HepG2 (cell line): ENCODE measurements around the gene NTM. TPM values are rescaled to one million over a fixed set of nuclear protein-coding genes. Genes with fewer than 3 reads are reported as not detected.

ENCODE experiments used
- ATAC-seq: fragments of 200-7000 bp; cut with Tn5 transposase; 3 replicates; pipeline ENCODE4 v1.9.1; 2020; ENCODE audit warnings: mild to moderate bottlenecking, moderate library complexity
- BruUV-seq: library from RNA; stranded (reverse); fragments of 400-500 nt; replicated peaks from 2 replicates; lab custom pipeline; 2021; lab: Mats Ljungman, UMichigan
- CTCF ChIA-PET: fragments of 300-600 bp; formaldehyde crosslinking; extraction: SDS; loops from one replicate; lab custom pipeline; 2021; ENCODE audit warnings: low total read pairs, inconsistent platforms, low intra/inter-chr PET ratio; lab: Yijun Ruan, JAX
- POLR2A ChIA-PET: fragments of 350-600 bp; sonication (Branson Sonifier 250); formaldehyde crosslinking; loops from one replicate; lab custom pipeline; 2020; ENCODE audit warnings: antibody characterized with exemption, inconsistent platforms; lab: Yijun Ruan, JAX
- DNase-seq: peaks from one replicate; pipeline ENCODE4 v3.0.0-alpha.2; 2015; ENCODE audit warnings: low spot score
- FAIRE-seq: peaks from 3 replicates; lab custom pipeline; 2011; peaks lifted over from hg19 to GRCh38; lab: Jason Lieb, UNC
- H2AFZ ChIP-seq: one replicate; pipeline ENCODE4 v1.6.1; 2011; ENCODE audit warnings: low read length, inconsistent platforms
- H3K27ac ChIP-seq: fragments of 300-600 bp; 3 replicates; pipeline ENCODE4 v1.8.0; 2011; ENCODE audit warnings: mixed run types, mild to moderate bottlenecking, mixed read lengths, low read length, inconsistent platforms; ENCODE audit not compliant: insufficient read depth; ENCODE audit errors: extremely low read length
- H3K27me3 ChIP-seq, 2 experiments: fragments of 200-600 bp in 1 of 2; 2 replicates in 1 of 2; 3 replicates in 1 of 2; pipeline versions ENCODE4 v1.6.0 to v1.8.0; 2011; ENCODE audit warnings: low read length in 2 of 2, mild to moderate bottlenecking in 2 of 2, moderate library complexity in 2 of 2, inconsistent platforms in 1 of 2; ENCODE audit not compliant: insufficient read depth in 2 of 2, control insufficient read depth in 1 of 2
- H3K36me3 ChIP-seq, 2 experiments: fragments of 200-600 bp in 1 of 2; replicated peaks in 1 of 2; 2 replicates in 1 of 2; 3 replicates in 1 of 2; pipeline versions ENCODE4 v1.5.1 to v1.8.0; 2011; ENCODE audit warnings: low read length in 2 of 2, inconsistent platforms in 1 of 2; ENCODE audit not compliant: insufficient read depth in 2 of 2, control insufficient read depth in 1 of 2
- H3K4me1 ChIP-seq: 2 replicates; pipeline ENCODE4 v1.5.1; 2012; ENCODE audit warnings: low read length, inconsistent platforms; ENCODE audit not compliant: insufficient read depth
- H3K4me2 ChIP-seq: 2 replicates; pipeline ENCODE4 v1.6.0; 2011; ENCODE audit warnings: low read depth, low read length, inconsistent platforms
- H3K4me3 ChIP-seq, 3 experiments: fragments of 200-600 bp in 1 of 3; sonication (generic), shearing (Covaris generic) in 1 of 3; replicated peaks in 1 of 3; 2 replicates each; pipeline ENCODE4 v1.5.1; 2011 to 2016; ENCODE audit warnings: low read length in 3 of 3, inconsistent platforms in 2 of 3, low read depth in 2 of 3, mild to moderate bottlenecking in 2 of 3, control low read depth in 1 of 3, mixed read lengths in 1 of 3; ENCODE audit not compliant: insufficient read depth in 1 of 3
- H3K79me2 ChIP-seq: one replicate; pipeline ENCODE4 v1.6.1; 2011; ENCODE audit warnings: low read length, inconsistent platforms; ENCODE audit not compliant: insufficient read depth
- H3K9ac ChIP-seq: 2 replicates; pipeline ENCODE4 v1.6.0; 2011; ENCODE audit warnings: mild to moderate bottlenecking, low read depth, low read length, inconsistent platforms; ENCODE audit not compliant: insufficient read depth
- H3K9me3 ChIP-seq: 2 replicates; pipeline ENCODE4 v1.5.1; 2012; ENCODE audit warnings: mild to moderate bottlenecking, low read length
- H4K20me1 ChIP-seq: 2 replicates; pipeline ENCODE4 v1.6.0; 2011; ENCODE audit warnings: inconsistent platforms, mild to moderate bottlenecking, low read length, moderate library complexity; ENCODE audit not compliant: insufficient read depth
- AGO2 ChIP-seq: fragments of 200-400 bp; formaldehyde crosslinking; optimal IDR thresholded peaks from 2 replicates; pipeline ENCODE3; 2017; ENCODE audit warnings: mild to moderate bottlenecking, low read depth, low read length, moderate library complexity
- IRF2 ChIP-seq: IDR thresholded peaks from 2 replicates; pipeline ENCODE4 v1.6.1; 2018; ENCODE audit warnings: missing genetic modification reagents, missing compliant biosample characterization
- MIER2 ChIP-seq: IDR thresholded peaks from 2 replicates; pipeline ENCODE4 v1.6.1; 2016; ENCODE audit warnings: missing biosample characterization, missing genetic modification reagents
- NAIF1 ChIP-seq: sonication (generic); formaldehyde crosslinking; IDR thresholded peaks from 2 replicates; pipeline ENCODE4 v1.5.0; 2020; ENCODE audit warnings: mild to moderate bottlenecking, missing genetic modification reagents, borderline replicate concordance
- SPEN ChIP-seq: sonication (generic); formaldehyde crosslinking; IDR thresholded peaks from 2 replicates; pipeline ENCODE4 v1.5.1; 2020; ENCODE audit warnings: low read depth, mild to moderate bottlenecking, missing genetic modification reagents
- ZNF225 ChIP-seq: sonication (generic); formaldehyde crosslinking; IDR thresholded peaks from 2 replicates; pipeline ENCODE4 v1.4.0; 2020; ENCODE audit warnings: mild to moderate bottlenecking, missing genetic modification reagents
- ZNF253 ChIP-seq: sonication (generic); formaldehyde crosslinking; IDR thresholded peaks from 2 replicates; pipeline ENCODE4 v1.8.0; 2022; ENCODE audit warnings: mild to moderate bottlenecking, missing genetic modification reagents, borderline replicate concordance
- ZNF30 ChIP-seq: sonication (generic); formaldehyde crosslinking; IDR thresholded peaks from 2 replicates; pipeline ENCODE4 v1.5.0; 2020; ENCODE audit warnings: mild to moderate bottlenecking, missing genetic modification reagents
- ZNF552 ChIP-seq: sonication (generic); formaldehyde crosslinking; IDR thresholded peaks from 2 replicates; pipeline ENCODE4 v1.9.0; 2022; ENCODE audit warnings: missing genetic modification reagents, mild to moderate bottlenecking, borderline replicate concordance
- ZNF782 ChIP-seq: sonication (generic); formaldehyde crosslinking; IDR thresholded peaks from 2 replicates; pipeline ENCODE4 v1.4.0; 2020; ENCODE audit warnings: missing genetic modification reagents, mild to moderate bottlenecking, borderline replicate concordance
- WGBS: methylation state at CpG from one replicate; pipeline ENCODE4 v1.1.6; 2017; ENCODE audit warnings: low lambda C conversion rate; 5-methylcytosine and 5-hydroxymethylcytosine counted together
- in situ Hi-C: cut with HindIII; loops from 2 replicates; pipeline ENCODE4 v1.10.0; 2017; ENCODE audit warnings: low pct_unique_long_range_greater_than_20kb; ENCODE audit not compliant: extremely low pct_ligation_motif_present
- intact Hi-C: fragments of 100-400 bp; cut with micrococcal nuclease; formaldehyde crosslinking; loops from one replicate; pipeline ENCODE4 v1.10.0; 2022; ENCODE audit not compliant: unreplicated experiment
- polyA plus RNA-seq, 8 experiments: library from polyadenylated mRNA; depleted of rRNA in 3 of 8; stranded (reverse) in 7 of 8; unstranded in 1 of 8; fragments of >200 nt; fragmentation: Illumina TruSeq in 4 of 8; extraction: Trizol in 4 of 8; gene quantifications; 2 replicates each; pipeline versions ENCODE4 v1.2.1 to v1.2.3, GENCODE V29; 2011 to 2016; ENCODE audit warnings: low read depth in 4 of 8, missing spikeins in 1 of 8, mixed read lengths in 1 of 8; ENCODE audit not compliant: insufficient read depth in 1 of 8
- total RNA-seq, 5 experiments: library from RNA; depleted of rRNA; stranded (reverse); fragments of >200 nt; fragmentation: Illumina TruSeq; extraction: Trizol; gene quantifications; 2 replicates each; pipeline ENCODE4 v1.2.3, GENCODE V29; 2016; ENCODE audit warnings: low read depth in 1 of 5
- TF ChIP-seq, protein P1 (sequence below): IDR thresholded peaks from 2 replicates; pipeline ENCODE4 v1.6.1; 2016; ENCODE audit warnings: low read depth, borderline replicate concordance
- TF ChIP-seq, protein P2 (sequence below): sonication (generic); IDR thresholded peaks from 2 replicates; pipeline ENCODE4 v1.6.1; 2016; ENCODE audit warnings: low read depth, borderline replicate concordance
- TF ChIP-seq, protein P3 (sequence below): IDR thresholded peaks from 2 replicates; pipeline ENCODE4 v1.6.1; 2016; ENCODE audit warnings: missing compliant biosample characterization, missing genetic modification reagents, borderline replicate concordance
- TF ChIP-seq, protein P4 (sequence below): sonication (generic); formaldehyde crosslinking; IDR thresholded peaks from 2 replicates; pipeline ENCODE4 v1.4.0; 2020; ENCODE audit warnings: missing genetic modification reagents, borderline replicate concordance
- TF ChIP-seq, protein P5 (sequence below): sonication (generic); formaldehyde crosslinking; IDR thresholded peaks from 2 replicates; pipeline ENCODE4 v1.5.0; 2020; ENCODE audit warnings: missing genetic modification reagents
- TF ChIP-seq, protein P6 (sequence below): sonication (generic); formaldehyde crosslinking; IDR thresholded peaks from 2 replicates; pipeline ENCODE4 v1.4.0; 2020; ENCODE audit warnings: mild to moderate bottlenecking, low read depth, missing genetic modification reagents
- TF ChIP-seq, protein P7 (sequence below): sonication (generic); formaldehyde crosslinking; IDR thresholded peaks from 2 replicates; pipeline ENCODE4 v1.5.0; 2020; ENCODE audit warnings: missing genetic modification reagents

Gene NTM
- total and polyA plus RNA-seq, 2 of the 13 experiments (the other 11 are each of a cell fraction or from before 2014, with no cell fraction given) = not detected

DNA sequence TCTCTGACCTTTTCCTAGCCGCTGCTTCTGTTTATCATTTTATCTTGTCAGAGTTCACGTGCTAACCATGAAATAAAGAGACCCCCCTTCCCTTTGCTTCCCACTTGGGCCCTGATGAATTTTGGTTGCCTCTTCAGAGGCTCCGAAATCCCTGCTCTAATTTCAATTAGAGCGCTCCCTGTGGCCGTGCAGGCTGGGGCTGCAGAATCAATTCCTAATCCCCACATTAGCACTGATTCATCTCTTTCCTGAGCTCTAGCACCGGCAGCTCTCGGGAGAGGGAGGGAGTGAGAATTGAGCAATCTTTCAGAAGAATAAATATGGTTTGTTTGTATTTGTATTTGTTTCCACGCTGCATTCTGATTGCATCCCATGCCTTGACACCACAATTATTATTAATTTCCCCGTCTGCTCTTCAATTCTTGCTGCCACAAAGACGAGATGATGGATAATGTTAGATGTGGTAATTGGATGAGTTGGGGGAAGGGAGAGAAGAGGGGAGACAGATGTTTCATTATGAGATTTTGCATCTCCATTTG is 76.9 kb downstream of the NTM start:
- WGBS = 2% methylated on average over 10 of the region's 10 CpGs
- Histone ChIP-seq H3K9me3 (no peaks in the 10 kb centered on the region), H3K27me3 (no peaks in the 10 kb centered on the region), H3K4me3 (no peak overlapping the region), H3K4me1 (no peaks in the 10 kb centered on the region), H3K4me2 (no peak overlapping the region), H3K79me2 (no peaks in the 10 kb centered on the region), H2AFZ (no peak overlapping the region), H3K36me3 (no peaks in the 10 kb centered on the region), H3K9ac (no peak overlapping the region), H3K27ac (no peak overlapping the region), H4K20me1 (no peaks in the 10 kb centered on the region)
- no TSS peak for BruUV-seq
- intact Hi-C loops = no loop called here
- FAIRE-seq (no peak), DNase-seq (no peak), ATAC-seq (no peak)
- ChIA-PET POLR2A (no interaction called here), CTCF (no interaction called here)
- in situ Hi-C loops = no loop called here
- TF ChIP-seq, protein P1, sequence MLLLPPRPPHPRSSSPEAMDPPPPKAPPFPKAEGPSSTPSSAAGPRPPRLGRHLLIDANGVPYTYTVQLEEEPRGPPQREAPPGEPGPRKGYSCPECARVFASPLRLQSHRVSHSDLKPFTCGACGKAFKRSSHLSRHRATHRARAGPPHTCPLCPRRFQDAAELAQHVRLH (CRISPR knock-in tag) = no peak
- TF ChIP-seq SPEN (CRISPR knock-in tag) = no peak
- TF ChIP-seq, protein P2, sequence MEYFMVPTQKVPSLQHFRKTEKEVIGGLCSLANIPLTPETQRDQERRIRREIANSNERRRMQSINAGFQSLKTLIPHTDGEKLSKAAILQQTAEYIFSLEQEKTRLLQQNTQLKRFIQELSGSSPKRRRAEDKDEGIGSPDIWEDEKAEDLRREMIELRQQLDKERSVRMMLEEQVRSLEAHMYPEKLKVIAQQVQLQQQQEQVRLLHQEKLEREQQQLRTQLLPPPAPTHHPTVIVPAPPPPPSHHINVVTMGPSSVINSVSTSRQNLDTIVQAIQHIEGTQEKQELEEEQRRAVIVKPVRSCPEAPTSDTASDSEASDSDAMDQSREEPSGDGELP = no peak
- no peak for TF ChIP-seq ZNF782 (CRISPR knock-in tag)
- TF ChIP-seq ZNF225 = no peak
- TF ChIP-seq, protein P3, sequence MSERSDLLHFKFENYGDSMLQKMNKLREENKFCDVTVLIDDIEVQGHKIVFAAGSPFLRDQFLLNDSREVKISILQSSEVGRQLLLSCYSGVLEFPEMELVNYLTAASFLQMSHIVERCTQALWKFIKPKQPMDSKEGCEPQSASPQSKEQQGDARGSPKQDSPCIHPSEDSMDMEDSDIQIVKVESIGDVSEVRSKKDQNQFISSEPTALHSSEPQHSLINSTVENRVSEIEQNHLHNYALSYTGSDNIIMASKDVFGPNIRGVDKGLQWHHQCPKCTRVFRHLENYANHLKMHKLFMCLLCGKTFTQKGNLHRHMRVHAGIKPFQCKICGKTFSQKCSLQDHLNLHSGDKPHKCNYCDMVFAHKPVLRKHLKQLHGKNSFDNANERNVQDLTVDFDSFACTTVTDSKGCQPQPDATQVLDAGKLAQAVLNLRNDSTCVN (CRISPR knock-in tag) = no peak
- no peak for TF ChIP-seq ZNF30
- TF ChIP-seq AGO2 = no peak
- TF ChIP-seq, protein P4, sequence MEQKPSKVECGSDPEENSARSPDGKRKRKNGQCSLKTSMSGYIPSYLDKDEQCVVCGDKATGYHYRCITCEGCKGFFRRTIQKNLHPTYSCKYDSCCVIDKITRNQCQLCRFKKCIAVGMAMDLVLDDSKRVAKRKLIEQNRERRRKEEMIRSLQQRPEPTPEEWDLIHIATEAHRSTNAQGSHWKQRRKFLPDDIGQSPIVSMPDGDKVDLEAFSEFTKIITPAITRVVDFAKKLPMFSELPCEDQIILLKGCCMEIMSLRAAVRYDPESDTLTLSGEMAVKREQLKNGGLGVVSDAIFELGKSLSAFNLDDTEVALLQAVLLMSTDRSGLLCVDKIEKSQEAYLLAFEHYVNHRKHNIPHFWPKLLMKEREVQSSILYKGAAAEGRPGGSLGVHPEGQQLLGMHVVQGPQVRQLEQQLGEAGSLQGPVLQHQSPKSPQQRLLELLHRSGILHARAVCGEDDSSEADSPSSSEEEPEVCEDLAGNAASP (CRISPR knock-in tag) = no peak
- no peak for TF ChIP-seq MIER2
- no peak for TF ChIP-seq ZNF552
- TF ChIP-seq, protein P5, sequence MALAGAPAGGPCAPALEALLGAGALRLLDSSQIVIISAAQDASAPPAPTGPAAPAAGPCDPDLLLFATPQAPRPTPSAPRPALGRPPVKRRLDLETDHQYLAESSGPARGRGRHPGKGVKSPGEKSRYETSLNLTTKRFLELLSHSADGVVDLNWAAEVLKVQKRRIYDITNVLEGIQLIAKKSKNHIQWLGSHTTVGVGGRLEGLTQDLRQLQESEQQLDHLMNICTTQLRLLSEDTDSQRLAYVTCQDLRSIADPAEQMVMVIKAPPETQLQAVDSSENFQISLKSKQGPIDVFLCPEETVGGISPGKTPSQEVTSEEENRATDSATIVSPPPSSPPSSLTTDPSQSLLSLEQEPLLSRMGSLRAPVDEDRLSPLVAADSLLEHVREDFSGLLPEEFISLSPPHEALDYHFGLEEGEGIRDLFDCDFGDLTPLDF (CRISPR knock-in tag) = no peak
- TF ChIP-seq NAIF1 (CRISPR knock-in tag) = no peak
- TF ChIP-seq IRF2 (CRISPR knock-in tag) = no peak
- TF ChIP-seq, protein P6, sequence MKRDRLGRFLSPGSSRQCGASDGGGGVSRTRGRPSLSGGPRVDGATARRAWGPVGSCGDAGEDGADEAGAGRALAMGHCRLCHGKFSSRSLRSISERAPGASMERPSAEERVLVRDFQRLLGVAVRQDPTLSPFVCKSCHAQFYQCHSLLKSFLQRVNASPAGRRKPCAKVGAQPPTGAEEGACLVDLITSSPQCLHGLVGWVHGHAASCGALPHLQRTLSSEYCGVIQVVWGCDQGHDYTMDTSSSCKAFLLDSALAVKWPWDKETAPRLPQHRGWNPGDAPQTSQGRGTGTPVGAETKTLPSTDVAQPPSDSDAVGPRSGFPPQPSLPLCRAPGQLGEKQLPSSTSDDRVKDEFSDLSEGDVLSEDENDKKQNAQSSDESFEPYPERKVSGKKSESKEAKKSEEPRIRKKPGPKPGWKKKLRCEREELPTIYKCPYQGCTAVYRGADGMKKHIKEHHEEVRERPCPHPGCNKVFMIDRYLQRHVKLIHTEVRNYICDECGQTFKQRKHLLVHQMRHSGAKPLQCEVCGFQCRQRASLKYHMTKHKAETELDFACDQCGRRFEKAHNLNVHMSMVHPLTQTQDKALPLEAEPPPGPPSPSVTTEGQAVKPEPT (CRISPR knock-in tag) = no peak
- TF ChIP-seq, protein P7, sequence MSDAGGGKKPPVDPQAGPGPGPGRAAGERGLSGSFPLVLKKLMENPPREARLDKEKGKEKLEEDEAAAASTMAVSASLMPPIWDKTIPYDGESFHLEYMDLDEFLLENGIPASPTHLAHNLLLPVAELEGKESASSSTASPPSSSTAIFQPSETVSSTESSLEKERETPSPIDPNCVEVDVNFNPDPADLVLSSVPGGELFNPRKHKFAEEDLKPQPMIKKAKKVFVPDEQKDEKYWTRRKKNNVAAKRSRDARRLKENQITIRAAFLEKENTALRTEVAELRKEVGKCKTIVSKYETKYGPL (CRISPR knock-in tag) = no peak
- TF ChIP-seq ZNF253 = no peak
